Measurements from ENCODE around the gene FAM186B.

- TF ChIP-seq CTCF (IDR thresholded peaks at IDR 0.05): peak in 3 of 4 experiments; percentile 64 to 74 (median 67)
- TF ChIP-seq POLR2A (IDR thresholded peaks at IDR 0.05): no peak
- TF ChIP-seq POLR2AphosphoS5 (IDR thresholded peaks at IDR 0.05): peak; percentile 17
These were observed 31.7 kb upstream of the FAM186B start for GRCh38 chr12:49636979-49637755.
